Neural cell (in vitro differentiated cells): ENCODE measurements around the gene SHANK3. TPM values are rescaled to one million over a fixed set of nuclear protein-coding genes. Genes with fewer than 3 reads are reported as not detected.

Source experiments
- H2AFZ ChIP-seq: fragments of 200-600, 300-800 bp; sonication (generic), shearing (Covaris generic); 2 replicates; pipeline ENCODE4 v1.6.0; 2014; ENCODE audit warnings: low read depth, mild to moderate bottlenecking, antibody characterized with exemption, low read length, moderate library complexity
- H3F3A ChIP-seq: fragments of 200-600 bp; shearing (Covaris generic); 2 replicates; pipeline ENCODE4 v1.6.1; 2016; ENCODE audit warnings: mild to moderate bottlenecking, moderate library complexity, mixed read lengths, antibody characterized with exemption, low read length; ENCODE audit not compliant: insufficient read depth, poor library complexity, severe bottlenecking
- H3K27ac ChIP-seq: fragments of 200-600, 300-800 bp; sonication (generic), shearing (Covaris generic); 2 replicates; pipeline ENCODE4 v1.5.1; 2014; ENCODE audit warnings: mild to moderate bottlenecking, low read length, moderate library complexity
- H3K27me3 ChIP-seq: fragments of 300-800, 200-600 bp; sonication (generic), shearing (Covaris generic); 2 replicates; pipeline ENCODE4 v1.6.0; 2014; ENCODE audit warnings: mild to moderate bottlenecking, low read depth, low read length, moderate library complexity; ENCODE audit not compliant: insufficient read depth
- H3K36me3 ChIP-seq: fragments of 300-800, 200-600 bp; sonication (generic), shearing (Covaris generic); 2 replicates; pipeline ENCODE4 v1.5.1; 2014; ENCODE audit warnings: mild to moderate bottlenecking, antibody characterized with exemption, low read length, moderate library complexity; ENCODE audit not compliant: insufficient read depth
- H3K4me2 ChIP-seq: fragments of 300-800, 200-600 bp; sonication (generic), shearing (Covaris generic); 2 replicates; pipeline ENCODE4 v1.6.0; 2014; ENCODE audit warnings: mild to moderate bottlenecking, low read length
- H3K4me3 ChIP-seq: fragments of 300-800, 200-600 bp; sonication (generic), shearing (Covaris generic); 2 replicates; pipeline ENCODE4 v1.5.1; 2014; ENCODE audit warnings: mild to moderate bottlenecking, low read length, moderate library complexity
- H3K79me2 ChIP-seq: fragments of 200-600 bp; shearing (Covaris generic); replicated peaks from 2 replicates; pipeline ENCODE4 v1.6.0; 2014; ENCODE audit warnings: mild to moderate bottlenecking, low read length, moderate library complexity; ENCODE audit not compliant: insufficient read depth
- H3K9ac ChIP-seq: fragments of 300-800, 200-600 bp; sonication (generic), shearing (Covaris generic); 2 replicates; pipeline ENCODE4 v1.6.1; 2016; ENCODE audit warnings: mild to moderate bottlenecking, low read length, mixed read lengths
- H3K9me2 ChIP-seq: fragments of 200-600 bp; shearing (Covaris generic); 2 replicates; pipeline ENCODE4 v1.6.1; 2016; ENCODE audit warnings: mild to moderate bottlenecking, low read length, mixed read lengths; ENCODE audit not compliant: insufficient read depth
- H3K9me3 ChIP-seq: fragments of 200-600, 300-800 bp; sonication (generic), shearing (Covaris generic); 2 replicates; pipeline ENCODE4 v1.6.1; 2016; ENCODE audit warnings: mild to moderate bottlenecking, mixed run types, low read length, moderate library complexity, mixed read lengths
- H4K20me1 ChIP-seq: fragments of 200-600 bp; shearing (Covaris generic); 2 replicates; pipeline ENCODE4 v1.6.1; 2016; ENCODE audit warnings: mild to moderate bottlenecking, mixed run types; ENCODE audit not compliant: insufficient read depth
- EP300 ChIP-seq: fragments of 450-650 bp; conservative IDR thresholded peaks from 2 replicates; pipeline ENCODE4 v1.6.1; 2014; ENCODE audit warnings: antibody characterized with exemption, mild to moderate bottlenecking, moderate library complexity; ENCODE audit not compliant: poor library complexity, severe bottlenecking
- EZH2 ChIP-seq: fragments of 200-600, 300-800 bp; shearing (Covaris generic), sonication (generic); IDR thresholded peaks from 2 replicates; pipeline ENCODE4 v1.6.1; 2014; ENCODE audit warnings: antibody characterized with exemption, low read length, borderline replicate concordance, mild to moderate bottlenecking; ENCODE audit not compliant: insufficient read depth, poor library complexity, severe bottlenecking
- MXI1 ChIP-seq: fragments of 450-650 bp; conservative IDR thresholded peaks from 2 replicates; pipeline ENCODE4 v1.6.1; 2014; ENCODE audit warnings: antibody characterized with exemption, mild to moderate bottlenecking; ENCODE audit not compliant: poor library complexity, severe bottlenecking
- POLR2AphosphoS5 ChIP-seq: IDR thresholded peaks from 2 replicates; pipeline ENCODE4 v1.6.1; 2012
- RAD21 ChIP-seq: fragments of 450-650 bp; conservative IDR thresholded peaks from 2 replicates; pipeline ENCODE4 v1.6.1; 2014; ENCODE audit warnings: antibody characterized with exemption, mild to moderate bottlenecking, moderate library complexity
- REST ChIP-seq: IDR thresholded peaks from 2 replicates; pipeline ENCODE4 v1.6.1; 2012; ENCODE audit warnings: borderline replicate concordance
- TAF1 ChIP-seq: IDR thresholded peaks from 2 replicates; pipeline ENCODE4 v1.6.1; 2012; ENCODE audit warnings: low read depth
- polyA plus RNA-seq: library from polyadenylated mRNA; depleted of rRNA; stranded (reverse); fragments of >200 nt; gene quantifications from 2 replicates; pipeline ENCODE4 v1.2.3, GENCODE V29; 2014
- TF ChIP-seq, protein P1 (sequence below): fragments of 450-650 bp; IDR thresholded peaks from 2 replicates; pipeline ENCODE4 v1.5.1; 2014; ENCODE audit warnings: antibody characterized with exemption, mild to moderate bottlenecking, moderate library complexity; ENCODE audit not compliant: poor library complexity, severe bottlenecking

SHANK3 gene
- polyA plus RNA-seq, 1 donor from 2014 or later, result 5.5 TPM

DNA sequence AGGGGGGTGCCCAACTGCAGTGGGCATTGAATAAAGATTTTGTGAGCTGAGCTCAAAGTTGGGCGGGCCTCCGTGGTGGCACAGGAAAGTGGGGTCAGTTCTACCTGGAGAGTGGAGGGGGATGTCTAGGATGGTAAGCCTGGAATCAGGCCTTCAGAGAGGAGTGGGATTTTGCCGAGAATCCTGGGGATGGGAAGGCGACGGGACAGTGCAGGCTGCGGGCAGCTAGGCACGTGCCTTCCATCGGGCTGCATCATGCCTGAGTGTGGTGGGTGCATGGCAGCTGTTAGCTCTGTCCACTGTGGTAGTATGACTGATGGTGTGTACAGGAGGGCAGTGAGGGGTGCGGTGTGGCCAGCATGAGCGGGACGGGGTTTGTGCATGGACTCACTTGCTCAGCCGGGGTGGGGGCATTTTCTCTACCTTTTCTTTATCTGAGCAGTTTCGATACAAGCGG is 3.6 kb downstream of the SHANK3 start:
- H3K36me3 ChIP-seq, result no peaks in the 10 kb centered on the region
- no peak overlapping the region for H3K4me3 ChIP-seq
- no peak overlapping the region for H3K4me2 ChIP-seq
- H3K9me2 ChIP-seq, result no peaks in the 10 kb centered on the region
- no peaks in the 10 kb centered on the region for H3K79me2 ChIP-seq
- no peaks in the 10 kb centered on the region for H3K9me3 ChIP-seq
- no peak overlapping the region for H3K9ac ChIP-seq
- H3F3A ChIP-seq, result no peaks in the 10 kb centered on the region
- H3K27me3 ChIP-seq, result no peaks in the 10 kb centered on the region
- H4K20me1 ChIP-seq, result no peaks in the 10 kb centered on the region
- H2AFZ ChIP-seq, result no peak overlapping the region
- no peak overlapping the region for H3K27ac ChIP-seq
- TF ChIP-seq TAF1, result no peak

DNA sequence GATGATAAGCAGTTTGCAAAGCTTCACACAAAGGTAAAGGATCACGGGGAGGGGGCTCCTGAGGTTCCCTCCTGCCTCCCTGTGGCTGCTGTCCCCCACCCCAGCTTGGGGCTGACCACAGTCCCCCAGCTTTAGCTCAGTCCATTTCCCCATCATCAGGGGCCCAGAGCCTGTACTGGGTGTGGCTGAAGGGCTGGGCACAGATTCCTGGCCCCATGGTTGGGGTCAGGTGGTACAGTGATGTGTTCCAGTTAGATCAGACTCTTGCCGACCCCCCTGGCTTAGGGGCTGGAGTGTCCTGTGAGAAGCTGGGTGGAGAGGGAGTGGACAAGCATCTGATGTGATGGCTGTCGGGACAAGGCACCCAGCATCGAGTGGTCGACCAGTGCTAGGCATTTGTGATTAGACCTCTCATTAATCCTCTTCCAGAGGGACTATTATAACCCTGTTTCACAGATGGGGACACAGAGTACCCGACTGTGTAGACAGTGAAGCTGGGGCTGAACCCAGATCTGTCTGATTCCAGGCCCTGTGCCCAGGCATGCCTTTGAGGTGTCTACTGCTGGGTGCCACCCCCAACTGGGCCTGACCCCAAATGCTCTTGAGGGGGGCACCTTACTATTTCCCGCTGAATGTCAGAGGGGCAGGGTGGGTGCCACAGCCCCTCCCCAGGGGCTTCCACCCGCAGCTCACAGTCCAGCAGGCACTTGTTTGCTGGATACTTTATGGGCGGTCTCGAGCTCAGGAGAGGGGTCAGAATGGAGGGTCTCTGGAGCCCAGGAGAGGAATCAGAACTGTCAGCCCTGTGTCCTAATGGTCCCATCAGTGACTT is 4.3 kb downstream of the SHANK3 start:
- H3K9ac ChIP-seq, result no peak overlapping the region
- no peaks in the 10 kb centered on the region for H3K9me3 ChIP-seq
- no peak overlapping the region for H3K27ac ChIP-seq
- H3K4me3 ChIP-seq, result no peak overlapping the region
- H3K4me2 ChIP-seq, result no peak overlapping the region
- TF ChIP-seq REST (no peak), EP300 (no peak), EZH2 (no peak)
- TF ChIP-seq, protein P1, sequence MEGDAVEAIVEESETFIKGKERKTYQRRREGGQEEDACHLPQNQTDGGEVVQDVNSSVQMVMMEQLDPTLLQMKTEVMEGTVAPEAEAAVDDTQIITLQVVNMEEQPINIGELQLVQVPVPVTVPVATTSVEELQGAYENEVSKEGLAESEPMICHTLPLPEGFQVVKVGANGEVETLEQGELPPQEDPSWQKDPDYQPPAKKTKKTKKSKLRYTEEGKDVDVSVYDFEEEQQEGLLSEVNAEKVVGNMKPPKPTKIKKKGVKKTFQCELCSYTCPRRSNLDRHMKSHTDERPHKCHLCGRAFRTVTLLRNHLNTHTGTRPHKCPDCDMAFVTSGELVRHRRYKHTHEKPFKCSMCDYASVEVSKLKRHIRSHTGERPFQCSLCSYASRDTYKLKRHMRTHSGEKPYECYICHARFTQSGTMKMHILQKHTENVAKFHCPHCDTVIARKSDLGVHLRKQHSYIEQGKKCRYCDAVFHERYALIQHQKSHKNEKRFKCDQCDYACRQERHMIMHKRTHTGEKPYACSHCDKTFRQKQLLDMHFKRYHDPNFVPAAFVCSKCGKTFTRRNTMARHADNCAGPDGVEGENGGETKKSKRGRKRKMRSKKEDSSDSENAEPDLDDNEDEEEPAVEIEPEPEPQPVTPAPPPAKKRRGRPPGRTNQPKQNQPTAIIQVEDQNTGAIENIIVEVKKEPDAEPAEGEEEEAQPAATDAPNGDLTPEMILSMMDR, result no peak
- H3K79me2 ChIP-seq, result no peaks in the 10 kb centered on the region
- no peaks in the 10 kb centered on the region for H3K36me3 ChIP-seq
- H3K9me2 ChIP-seq, result no peaks in the 10 kb centered on the region
- no peaks in the 10 kb centered on the region for H3F3A ChIP-seq
- H2AFZ ChIP-seq, result no peak overlapping the region
- H4K20me1 ChIP-seq, result no peaks in the 10 kb centered on the region
- H3K27me3 ChIP-seq, result no peaks in the 10 kb centered on the region

DNA sequence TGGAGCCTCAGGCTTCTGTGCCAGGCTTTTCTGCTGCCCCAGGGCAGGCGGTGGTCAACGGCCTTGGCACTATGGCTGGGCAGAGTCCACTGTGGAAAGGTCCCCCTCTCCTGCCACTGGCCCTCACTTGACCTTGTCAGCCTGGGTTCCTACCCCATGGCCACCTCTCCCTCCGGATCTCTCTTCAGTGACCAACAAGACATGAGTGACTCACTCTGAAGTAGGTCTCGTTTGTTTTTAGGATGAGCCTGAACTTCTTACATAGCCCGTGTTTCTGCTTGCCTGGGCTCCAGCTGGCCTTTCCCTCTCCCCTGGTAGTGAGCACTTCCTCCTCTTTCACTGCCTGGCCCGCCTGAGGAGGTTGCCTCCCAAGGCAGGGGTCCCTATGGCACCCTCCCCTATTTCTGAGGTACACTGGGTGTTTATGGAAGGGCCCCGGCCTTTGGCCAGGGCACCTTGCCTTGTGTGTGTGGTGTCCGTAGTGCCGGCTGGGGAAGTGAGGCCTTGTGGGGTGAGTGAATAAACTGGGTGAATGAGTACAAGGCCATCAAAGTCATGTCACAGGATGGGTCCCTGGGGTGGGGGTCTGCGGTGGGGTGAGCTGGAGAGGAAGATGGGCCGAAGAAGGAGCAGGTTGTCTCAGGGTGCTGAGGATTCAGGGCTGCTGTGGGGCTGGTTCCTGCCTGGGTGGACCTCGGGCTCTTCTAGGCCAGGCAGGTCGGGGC is 5.0 kb downstream of the SHANK3 start:
- Histone ChIP-seq H3K9me3 (no peaks in the 10 kb centered on the region), H3K27me3 (no peaks in the 10 kb centered on the region), H3K79me2 (no peaks in the 10 kb centered on the region), H3K4me3 (no peak overlapping the region), H3K4me2 (no peak overlapping the region), H3K36me3 (no peaks in the 10 kb centered on the region), H3K9me2 (no peaks in the 10 kb centered on the region), H2AFZ (no peak overlapping the region), H3K9ac (no peak overlapping the region), H3K27ac (no peak overlapping the region), H4K20me1 (no peaks in the 10 kb centered on the region), H3F3A (no peaks in the 10 kb centered on the region)
- no peak for TF ChIP-seq EZH2
- TF ChIP-seq TAF1, result no peak
- TF ChIP-seq, protein P1, result no peak
- no peak for TF ChIP-seq MXI1
- TF ChIP-seq RAD21, result no peak
- TF ChIP-seq POLR2AphosphoS5, result no peak
- no peak for TF ChIP-seq REST
- TF ChIP-seq EP300, result no peak
